IgD-negative memory B cell (primary cell): Measurements from ENCODE around the gene ANXA11. TPM values are rescaled to one million over a fixed set of nuclear protein-coding genes. Genes with fewer than 3 reads are reported as not detected.

Experiments
- H3K27ac Mint-ChIP-seq, 3 donors: one replicate each; pipeline ENCODE4 v1.8.0; 2020 to 2022; ENCODE audit warnings: mild to moderate bottlenecking in 3 of 3, mixed read lengths in 3 of 3, moderate library complexity in 1 of 3
- H3K27me3 Mint-ChIP-seq: one replicate; pipeline ENCODE4 v1.8.0; 2021; ENCODE audit warnings: mixed read lengths
- H3K36me3 Mint-ChIP-seq: one replicate; pipeline ENCODE4 v1.8.0; 2020; ENCODE audit warnings: mild to moderate bottlenecking, mixed read lengths
- H3K4me1 Mint-ChIP-seq, 3 donors: one replicate each; pipeline ENCODE4 v1.8.0; 2020 to 2022; ENCODE audit warnings: mixed read lengths in 3 of 3, mild to moderate bottlenecking in 1 of 3
- H3K4me3 Mint-ChIP-seq, 4 donors: one replicate each; pipeline ENCODE4 v1.8.0; 2020 to 2022; ENCODE audit warnings: mild to moderate bottlenecking in 4 of 4, mixed read lengths in 4 of 4, moderate library complexity in 3 of 4
- H3K9me3 Mint-ChIP-seq, 3 donors: one replicate each; pipeline ENCODE4 v1.8.0; 2020 to 2021; ENCODE audit warnings: mixed read lengths in 3 of 3, mild to moderate bottlenecking in 1 of 3
- polyA plus RNA-seq: library from polyadenylated mRNA; unstranded; fragments of 300-500 nt; fragmentation: Illumina TruSeq; gene quantifications from one replicate; pipeline ENCODE4 v1.2.3, GENCODE V29; 2021

ANXA11 gene
- polyA plus RNA-seq, 1 donor from 2014 or later: 243 TPM

- Mint-ChIP-seq H3K27me3 (no peaks in the 10 kb centered on the region), H3K4me3 (no peak overlapping the region), H3K27ac (no peak overlapping the region), H3K4me1 (peaks cover 0 to 2% (median 0%) of the 10 kb centered on the region in 3 donors), H3K9me3 (no peaks in the 10 kb centered on the region), H3K36me3 (no peaks in the 10 kb centered on the region)
Observed at GRCh38 chr10:80168162-80168511, 37.2 kb downstream of the ANXA11 start.

GRCh38 chr10:80167471-80168161 is 37.7 kb downstream of the ANXA11 start:
- no peaks in the 10 kb centered on the region for H3K9me3 Mint-ChIP-seq
- H3K4me1 Mint-ChIP-seq: peaks cover 0 to 2% (median 0%) of the 10 kb centered on the region in 3 donors
- H3K4me3 Mint-ChIP-seq: no peak overlapping the region
- H3K27me3 Mint-ChIP-seq: no peaks in the 10 kb centered on the region
- H3K27ac Mint-ChIP-seq: no peak overlapping the region
- H3K36me3 Mint-ChIP-seq: no peaks in the 10 kb centered on the region

GRCh38 chr10:80166581-80167470 is 38.5 kb downstream of the ANXA11 start:
- H3K27me3 Mint-ChIP-seq: no peaks in the 10 kb centered on the region
- no peaks in the 10 kb centered on the region for H3K36me3 Mint-ChIP-seq
- peak overlapping the region in 1 of 3 donors; percentile 89 for H3K27ac Mint-ChIP-seq

GRCh38 chr10:80165173-80165572 is 40.2 kb downstream of the ANXA11 start:
- Mint-ChIP-seq H3K9me3 (no peaks in the 10 kb centered on the region), H3K4me3 (no peak overlapping the region), H3K36me3 (no peaks in the 10 kb centered on the region), H3K27me3 (no peaks in the 10 kb centered on the region), H3K27ac (no peak overlapping the region), H3K4me1 (peaks cover 0 to 2% (median 0%) of the 10 kb centered on the region in 3 donors)

More at GRCh38 chr10:80166581-80167470, 38.5 kb downstream of the ANXA11 start:
- H3K9me3 Mint-ChIP-seq: no peaks in the 10 kb centered on the region
- H3K4me1 Mint-ChIP-seq: peaks cover 0 to 2% (median 0%) of the 10 kb centered on the region in 3 donors
- no peak overlapping the region for H3K4me3 Mint-ChIP-seq

GRCh38 chr10:80164596-80164995 is 40.7 kb downstream of the ANXA11 start:
- H3K27me3 Mint-ChIP-seq: no peaks in the 10 kb centered on the region
- no peak overlapping the region for H3K4me3 Mint-ChIP-seq
- peaks cover 0 to 2% (median 2%) of the 10 kb centered on the region in 3 donors for H3K4me1 Mint-ChIP-seq
- no peaks in the 10 kb centered on the region for H3K9me3 Mint-ChIP-seq
- H3K36me3 Mint-ChIP-seq: no peaks in the 10 kb centered on the region
- H3K27ac Mint-ChIP-seq: no peak overlapping the region

- no peaks in the 10 kb centered on the region for H3K9me3 Mint-ChIP-seq
- H3K27ac Mint-ChIP-seq: peak overlapping the region in 1 of 3 donors; percentile 63
- H3K36me3 Mint-ChIP-seq: no peaks in the 10 kb centered on the region
- no peak overlapping the region for H3K4me3 Mint-ChIP-seq
- H3K27me3 Mint-ChIP-seq: no peaks in the 10 kb centered on the region
- peaks cover 0 to 5% (median 2%) of the 10 kb centered on the region in 3 donors for H3K4me1 Mint-ChIP-seq
Observed at GRCh38 chr10:80163741-80164341, 41.5 kb downstream of the ANXA11 start.

- Mint-ChIP-seq H3K4me3 (no peak overlapping the region), H3K27ac (peak overlapping the region in 1 of 3 donors; percentile 80), H3K4me1 (peaks cover 0 to 5% (median 2%) of the 10 kb centered on the region in 3 donors), H3K36me3 (no peaks in the 10 kb centered on the region), H3K27me3 (no peaks in the 10 kb centered on the region), H3K9me3 (no peaks in the 10 kb centered on the region)
Observed at GRCh38 chr10:80161321-80162083, 43.8 kb downstream of the ANXA11 start.

- H3K27ac Mint-ChIP-seq: peak overlapping the region in 2 of 3 donors; percentile 74 to 80
- H3K9me3 Mint-ChIP-seq: no peaks in the 10 kb centered on the region
- no peaks in the 10 kb centered on the region for H3K27me3 Mint-ChIP-seq
- no peak overlapping the region for H3K4me3 Mint-ChIP-seq
- H3K36me3 Mint-ChIP-seq: no peaks in the 10 kb centered on the region
- H3K4me1 Mint-ChIP-seq: peaks cover 0 to 5% (median 0%) of the 10 kb centered on the region in 3 donors
Observed at GRCh38 chr10:80160361-80161320, 44.7 kb downstream of the ANXA11 start.

GRCh38 chr10:80159166-80159873 is 46.0 kb downstream of the ANXA11 start:
- Mint-ChIP-seq H3K4me1 (peaks cover 0 to 5% (median 0%) of the 10 kb centered on the region in 3 donors), H3K27me3 (no peaks in the 10 kb centered on the region), H3K9me3 (no peaks in the 10 kb centered on the region), H3K4me3 (no peak overlapping the region), H3K27ac (peak overlapping the region in 2 of 3 donors; percentile 4 to 74), H3K36me3 (peaks cover 2% of the 10 kb centered on the region)

- Mint-ChIP-seq H3K4me3 (no peak overlapping the region), H3K27ac (no peak overlapping the region)
Observed at GRCh38 chr10:80158598-80159127, 46.7 kb downstream of the ANXA11 start.

GRCh38 chr10:80158126-80158525 is 47.2 kb downstream of the ANXA11 start:
- no peaks in the 10 kb centered on the region for H3K9me3 Mint-ChIP-seq

More at GRCh38 chr10:80158598-80159127, 46.7 kb downstream of the ANXA11 start:
- Mint-ChIP-seq H3K27me3 (no peaks in the 10 kb centered on the region), H3K9me3 (no peaks in the 10 kb centered on the region), H3K36me3 (peaks cover 2% of the 10 kb centered on the region), H3K4me1 (peaks cover 0 to 5% (median 0%) of the 10 kb centered on the region in 3 donors)

GRCh38 chr10:80157561-80157960 is 47.8 kb downstream of the ANXA11 start:
- peaks cover 4% of the 10 kb centered on the region for H3K36me3 Mint-ChIP-seq

More at GRCh38 chr10:80158126-80158525, 47.2 kb downstream of the ANXA11 start:
- Mint-ChIP-seq H3K27me3 (no peaks in the 10 kb centered on the region), H3K36me3 (peaks cover 2% of the 10 kb centered on the region), H3K4me3 (no peak overlapping the region), H3K4me1 (peaks cover 0 to 5% (median 0%) of the 10 kb centered on the region in 3 donors), H3K27ac (no peak overlapping the region)

GRCh38 chr10:80156216-80156615 is 49.1 kb downstream of the ANXA11 start:
- H3K4me1 Mint-ChIP-seq: peaks cover 0 to 5% (median 0%) of the 10 kb centered on the region in 3 donors
- H3K36me3 Mint-ChIP-seq: peaks cover 5% of the 10 kb centered on the region
- no peaks in the 10 kb centered on the region for H3K9me3 Mint-ChIP-seq
- H3K27ac Mint-ChIP-seq: peak overlapping the region in 1 of 3 donors; percentile 65
- H3K27me3 Mint-ChIP-seq: no peaks in the 10 kb centered on the region
- no peak overlapping the region for H3K4me3 Mint-ChIP-seq

More at GRCh38 chr10:80157561-80157960, 47.8 kb downstream of the ANXA11 start:
- peaks cover 0 to 5% (median 0%) of the 10 kb centered on the region in 3 donors for H3K4me1 Mint-ChIP-seq
- no peaks in the 10 kb centered on the region for H3K9me3 Mint-ChIP-seq
- no peaks in the 10 kb centered on the region for H3K27me3 Mint-ChIP-seq
- H3K4me3 Mint-ChIP-seq: no peak overlapping the region
- peak overlapping the region in 1 of 3 donors; percentile 69 for H3K27ac Mint-ChIP-seq
